NCI-H345 (cell line): ENCODE results near the gene PRTFDC1.
A peak's percentile ranks its signal among the peaks of the same experiment; 100 is the strongest.
"Not testable (repeated sequence)": the region's sequence is repeated elsewhere in the genome, so short reads cannot be mapped to it uniquely, and the experiment has no call there.

Experiments
- DNase-seq: peaks from one replicate; lab custom pipeline; 2025; lab: John Stamatoyannopoulos, UW

Gene PRTFDC1

GRCh38 chr10:24952143-24952706, at the start of gene PRTFDC1:
TSS of gene PRTFDC1 (minus strand) at chr10:24952606. CDS start at chr10:24952575, 31 bp downstream.
- peak; percentile 19 for DNase-seq

- DNase-seq = no peak
Measured at GRCh38 chr10:24998044-24998443, 45.6 kb upstream of the PRTFDC1 start.

- DNase-seq = no peak
Measured at GRCh38 chr10:24995072-24995471, 42.7 kb upstream of the PRTFDC1 start.

- DNase-seq = no peak
Measured at GRCh38 chr10:24993237-24993958, 41.0 kb upstream of the PRTFDC1 start.

GRCh38 chr10:24992512-24993133, 40.2 kb upstream of the PRTFDC1 start:
- no peak for DNase-seq

- no peak for DNase-seq
Measured at GRCh38 chr10:24991298-24991697, 38.9 kb upstream of the PRTFDC1 start.

GRCh38 chr10:24989867-24990266, 37.5 kb upstream of the PRTFDC1 start:
- no peak for DNase-seq

GRCh38 chr10:24988831-24989640, 36.6 kb upstream of the PRTFDC1 start:
- no peak for DNase-seq

GRCh38 chr10:24984906-24985305, 32.5 kb upstream of the PRTFDC1 start:
- peak; percentile 2 for DNase-seq

GRCh38 chr10:24983946-24984345, 31.5 kb upstream of the PRTFDC1 start:
- no peak for DNase-seq

- no peak for DNase-seq
Measured at GRCh38 chr10:24983130-24983529, 30.7 kb upstream of the PRTFDC1 start.

GRCh38 chr10:24982319-24983112, 30.1 kb upstream of the PRTFDC1 start:
- no peak for DNase-seq

- no peak for DNase-seq
Measured at GRCh38 chr10:24981161-24981710, 28.8 kb upstream of the PRTFDC1 start.

GRCh38 chr10:24979685-24980084, 27.3 kb upstream of the PRTFDC1 start:
- no peak for DNase-seq

GRCh38 chr10:24974976-24975375, 22.6 kb upstream of the PRTFDC1 start:
- DNase-seq = no peak

- no peak for DNase-seq
Measured at GRCh38 chr10:24973163-24973562, 20.8 kb upstream of the PRTFDC1 start.

- DNase-seq = no peak
Measured at GRCh38 chr10:24971374-24971773, 19.0 kb upstream of the PRTFDC1 start.

- DNase-seq = no peak
Measured at GRCh38 chr10:24969841-24970281, 17.5 kb upstream of the PRTFDC1 start.

- DNase-seq = not testable (repeated sequence)
Measured at GRCh38 chr10:24968951-24969350, 16.5 kb upstream of the PRTFDC1 start.

GRCh38 chr10:24968349-24968748, 15.9 kb upstream of the PRTFDC1 start:
- no peak for DNase-seq

GRCh38 chr10:24966962-24967481, 14.6 kb upstream of the PRTFDC1 start:
- DNase-seq = no peak
